ENCODE results near the gene FAF1. TPM values are rescaled to one million over a fixed set of nuclear protein-coding genes. Genes with fewer than 3 reads are reported as not detected.

The FAF1 gene
- total RNA-seq, 1 experiment from 2014 or later = 73.2 TPM

- Histone ChIP-seq H3K9me2 (ENCODE audit: insufficient read depth) (no peaks in the 10 kb centered on the region), H3K4me1 (ENCODE audit: control insufficient read depth in 1 of 2, insufficient read depth in 2 of 2, low read length in 2 of 2) (no peaks in the 10 kb centered on the region), H3K27ac (ENCODE audit: low read depth, low read length) (no peak overlapping the region), H3K9me3 (ENCODE audit: control insufficient read depth in 1 of 2, insufficient read depth in 1 of 2, low read depth in 1 of 2, low read length in 2 of 2) (no peaks in the 10 kb centered on the region), H3K9ac (ENCODE audit: low read length) (no peak overlapping the region), H3K79me2 (ENCODE audit: insufficient read depth, low read length) (no peaks in the 10 kb centered on the region), H3K36me3 (ENCODE audit: control insufficient read depth in 1 of 2, insufficient read depth in 2 of 2, low read length in 2 of 2) (no peaks in the 10 kb centered on the region), H2AFZ (ENCODE audit: low read depth, low read length, poor library complexity, severe bottlenecking) (no peak overlapping the region), H3K27me3 (ENCODE audit: insufficient read depth, low read length) (no peaks in the 10 kb centered on the region), H3K4me2 (ENCODE audit: low read length) (no peak overlapping the region), H3K4me3 (replicated peaks in 1 of 2; ENCODE audit: low read depth in 1 of 2, low read length in 2 of 2) (no peak overlapping the region), H4K20me1 (ENCODE audit: insufficient read depth) (no peaks in the 10 kb centered on the region; the same call in 1 of the 2 replicates)
- DNase-seq (ENCODE audit: low read depth, low spot score) (no peak), ATAC-seq (no peak)
- RAD21 ChIA-PET (ENCODE audit: low non-redundant PET in 1 of 2, low total read pairs in 2 of 2, uncharacterized antibody in 2 of 2, unreplicated experiment in 2 of 2) = no interaction called here
- intact Hi-C loops (cut with micrococcal nuclease) = no loop called here
- no TSS peak for BruUV-seq (replicated peaks)
- TF ChIP-seq TCF7L2 (IDR thresholded peaks at IDR 0.05; ENCODE audit: borderline replicate concordance, extremely low read depth, insufficient read depth, insufficient read length) (no peak), CBX3 (IDR thresholded peaks at IDR 0.05; ENCODE audit: low read depth) (no peak), ZBTB33 (IDR thresholded peaks at IDR 0.05; ENCODE audit: extremely low read depth, insufficient replicate concordance, low read length) (no peak), SRF (IDR thresholded peaks at IDR 0.05; ENCODE audit: low read depth) (no peak), SP1 (IDR thresholded peaks at IDR 0.05; ENCODE audit: low read depth) (no peak), EZH2 (IDR thresholded peaks at IDR 0.05) (no peak), EZH2phosphoT487 (IDR thresholded peaks at IDR 0.05; ENCODE audit: borderline replicate concordance) (no peak), ELF1 (IDR thresholded peaks at IDR 0.05; ENCODE audit: borderline replicate concordance, low read depth) (no peak), CEBPB (IDR thresholded peaks at IDR 0.05; ENCODE audit: low read depth) (no peak), RAD21 (IDR thresholded peaks at IDR 0.05; ENCODE audit: low read depth) (no peak), SIN3A (IDR thresholded peaks at IDR 0.05; ENCODE audit: low read depth) (no peak), ZNF274 (IDR thresholded peaks at IDR 0.05; ENCODE audit: low read depth, low read length) (no peak), FOSL1 (IDR thresholded peaks at IDR 0.05; ENCODE audit: low read depth) (no peak), POLR2A (IDR thresholded peaks at IDR 0.05; ENCODE audit: borderline replicate concordance, extremely low read depth, insufficient read depth, insufficient read length) (no peak), ZFX (IDR thresholded peaks at IDR 0.05) (no peak), CTCF (IDR thresholded peaks at IDR 0.05 in 2 of 3, conservative IDR thresholded peaks at IDR 0.05 in 1 of 3; ENCODE audit: borderline replicate concordance in 1 of 3, insufficient read depth in 1 of 3, low read depth in 2 of 3, low read length in 2 of 3) (no peak), REST (IDR thresholded peaks at IDR 0.05; ENCODE audit: low read depth) (no peak), MAX (IDR thresholded peaks at IDR 0.05) (no peak)
- CTCF ChIA-PET = no interaction called here
- POLR2A ChIA-PET = no interaction called here
Measured at GRCh38 chr1:50631161-50631560, 328.9 kb downstream of the FAF1 start.
